ES-I3 (cell line): ENCODE data around the gene PLET1.
"Not testable (repeated sequence)": the region's sequence is repeated elsewhere in the genome, so short reads cannot be mapped to it uniquely, and the experiment has no call there.

Experiments
- H3K36me3 ChIP-seq: 2 replicates; pipeline ENCODE4 v1.6.1; 2013; ENCODE audit warnings: mild to moderate bottlenecking, low read length, control low read depth, moderate library complexity; ENCODE audit not compliant: insufficient read depth
- H3K4me1 ChIP-seq: 2 replicates; pipeline ENCODE4 v1.6.1; 2013; ENCODE audit warnings: mild to moderate bottlenecking, control low read depth, low read length; ENCODE audit not compliant: insufficient read depth
- H3K9ac ChIP-seq: 2 replicates; pipeline ENCODE4 v1.6.1; 2013; ENCODE audit warnings: low read depth, mild to moderate bottlenecking, low read length, moderate library complexity
- H3K9me3 ChIP-seq: 2 replicates; pipeline ENCODE4 v1.6.1; 2013; ENCODE audit warnings: mild to moderate bottlenecking, low read length, moderate library complexity; ENCODE audit not compliant: control insufficient read depth, insufficient read depth

The PLET1 gene

GRCh38 chr11:112223754-112224532 is 36.7 kb downstream of the PLET1 start:
- H3K9me3 ChIP-seq = no peaks in the 10 kb centered on the region
- no peaks in the 10 kb centered on the region for H3K36me3 ChIP-seq
- no peak overlapping the region for H3K9ac ChIP-seq
- H3K4me1 ChIP-seq = no peaks in the 10 kb centered on the region

DNA sequence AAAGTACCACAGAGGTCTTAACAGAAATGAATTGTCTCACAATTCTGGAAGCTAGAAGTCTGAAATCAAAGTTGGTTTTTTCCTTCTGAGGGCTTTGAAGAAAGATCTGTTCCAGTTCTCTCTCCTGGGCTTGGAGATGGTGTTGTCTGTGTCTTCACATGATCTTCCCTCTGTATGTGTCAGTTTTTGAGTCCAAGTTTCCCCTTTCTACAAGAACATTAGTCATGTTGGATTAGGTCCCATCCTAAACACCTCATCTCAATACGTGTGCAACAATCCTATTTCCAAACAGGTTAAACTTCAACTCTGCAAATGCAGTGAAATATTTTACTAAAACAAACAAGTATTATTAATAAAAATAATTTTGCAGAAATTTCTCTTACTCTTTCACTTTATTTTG is 37.5 kb downstream of the PLET1 start:
- Histone ChIP-seq H3K36me3 (no peaks in the 10 kb centered on the region), H3K4me1 (no peaks in the 10 kb centered on the region), H3K9ac (no peak overlapping the region)

GRCh38 chr11:112222303-112222702 is 38.4 kb downstream of the PLET1 start:
- no peak overlapping the region for H3K9ac ChIP-seq
- no peaks in the 10 kb centered on the region for H3K4me1 ChIP-seq
- H3K9me3 ChIP-seq = no peaks in the 10 kb centered on the region
- no peaks in the 10 kb centered on the region for H3K36me3 ChIP-seq

More for the DNA sequence above, 37.5 kb downstream of the PLET1 start:
- H3K9me3 ChIP-seq = no peaks in the 10 kb centered on the region

GRCh38 chr11:112221274-112221835 is 39.3 kb downstream of the PLET1 start:
- H3K9ac ChIP-seq = no peak overlapping the region
- H3K36me3 ChIP-seq = no peaks in the 10 kb centered on the region
- no peaks in the 10 kb centered on the region for H3K4me1 ChIP-seq
- no peaks in the 10 kb centered on the region for H3K9me3 ChIP-seq

DNA sequence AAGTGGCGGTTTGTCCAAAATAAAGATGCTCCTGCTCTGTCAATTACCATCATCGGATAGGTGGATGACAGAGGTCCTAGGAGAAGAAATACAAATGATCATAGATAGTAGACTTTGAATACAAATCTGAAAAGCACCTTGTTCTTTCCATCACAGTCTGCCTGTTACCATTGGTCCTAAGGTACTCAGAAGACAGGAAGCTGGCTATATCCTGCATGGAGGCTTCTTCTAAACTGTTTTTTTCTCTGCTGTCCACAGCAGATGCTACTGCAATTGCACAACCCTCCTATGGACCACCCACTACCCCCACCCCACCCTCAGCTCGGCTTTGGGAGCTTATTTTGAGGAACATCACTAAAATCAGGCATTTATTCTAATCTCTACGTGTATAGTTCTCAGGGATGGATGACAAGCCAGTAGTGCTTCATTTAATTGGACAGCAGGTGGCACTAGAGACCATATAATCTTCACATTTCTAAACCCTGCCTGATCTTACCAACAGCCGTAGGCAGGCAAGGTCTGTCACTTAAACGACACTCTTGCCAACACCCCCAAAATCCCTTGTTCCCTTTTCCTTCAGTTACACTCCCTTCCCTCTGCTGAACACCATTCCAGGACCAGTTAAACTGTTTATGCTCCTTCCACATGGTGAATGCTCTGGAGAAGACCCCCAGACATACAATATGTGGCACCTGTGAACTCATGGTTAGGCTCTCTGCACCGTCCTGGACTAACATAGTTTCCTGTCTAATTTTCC is 41.0 kb downstream of the PLET1 start:
- Histone ChIP-seq H3K9me3 (no peaks in the 10 kb centered on the region), H3K36me3 (no peaks in the 10 kb centered on the region), H3K4me1 (no peaks in the 10 kb centered on the region), H3K9ac (no peak overlapping the region)

DNA sequence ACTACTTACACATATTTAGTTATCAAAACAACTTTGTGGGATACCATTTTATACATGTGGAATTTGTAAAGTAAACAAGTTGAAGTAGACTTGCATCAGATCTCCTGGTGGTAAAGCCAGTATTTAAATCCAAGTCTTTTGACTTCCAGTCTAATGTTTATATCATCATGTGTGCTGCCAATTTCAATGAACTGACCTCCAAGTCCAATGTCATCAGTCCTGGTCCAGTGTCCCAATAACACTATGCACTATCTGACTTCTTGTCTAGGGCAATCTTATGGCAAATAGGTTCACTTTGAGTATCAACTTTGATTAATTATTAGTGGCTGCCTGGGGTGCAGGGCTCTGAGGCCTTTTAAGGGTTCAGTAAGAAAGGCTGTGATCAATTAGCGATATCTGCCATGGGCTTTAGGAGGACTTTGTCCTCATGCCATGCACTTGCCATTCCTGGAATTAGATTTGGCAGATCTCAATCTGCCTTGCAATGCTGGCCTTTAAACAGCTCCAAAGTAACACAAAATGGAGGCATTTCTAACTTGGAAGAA is 44.0 kb downstream of the PLET1 start:
- Histone ChIP-seq H3K9me3 (no peaks in the 10 kb centered on the region), H3K36me3 (no peaks in the 10 kb centered on the region), H3K9ac (no peak overlapping the region), H3K4me1 (no peaks in the 10 kb centered on the region)

DNA sequence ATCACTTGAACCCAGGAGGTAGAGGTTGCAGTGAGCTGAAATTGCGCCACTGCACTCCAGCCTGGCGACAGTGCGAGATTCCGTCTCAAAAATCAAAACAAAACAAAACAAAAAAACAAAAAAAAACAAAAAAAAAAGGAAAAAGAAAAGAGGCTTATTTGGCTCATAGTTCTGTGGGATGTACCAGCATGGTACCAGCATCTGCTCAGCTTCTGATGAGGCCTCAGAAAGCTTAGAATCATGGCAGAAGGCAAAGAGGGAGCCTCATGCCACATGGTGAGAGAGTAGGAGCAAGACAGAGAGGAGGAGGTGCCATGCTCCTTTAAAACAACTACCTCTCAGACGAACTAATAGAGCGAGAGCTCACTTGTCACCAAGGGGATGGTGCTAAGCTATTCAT is 45.0 kb downstream of the PLET1 start:
- H3K9ac ChIP-seq = no peak overlapping the region
- no peaks in the 10 kb centered on the region for H3K4me1 ChIP-seq
- no peaks in the 10 kb centered on the region for H3K36me3 ChIP-seq
- H3K9me3 ChIP-seq = no peaks in the 10 kb centered on the region

DNA sequence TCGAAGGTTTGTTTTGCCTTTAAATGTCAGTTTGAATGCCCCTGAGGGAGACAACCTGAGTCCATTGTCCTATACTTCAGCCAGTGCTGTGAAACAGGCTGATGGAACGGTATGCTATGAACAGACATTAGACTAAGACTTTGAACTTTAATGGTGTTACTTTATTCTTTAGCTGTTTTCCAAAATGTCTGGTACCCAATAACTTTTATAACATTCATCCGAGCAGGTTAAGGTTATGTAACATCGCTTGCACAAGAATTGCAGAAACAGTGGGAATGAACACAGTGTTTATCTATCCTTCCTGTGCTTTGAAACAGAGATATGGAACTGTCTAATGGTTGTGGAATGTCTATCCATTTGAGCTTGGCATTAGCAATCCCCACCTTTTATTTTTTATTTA is 46.9 kb downstream of the PLET1 start:
- Histone ChIP-seq H3K4me1 (no peaks in the 10 kb centered on the region), H3K9me3 (no peaks in the 10 kb centered on the region), H3K36me3 (no peaks in the 10 kb centered on the region), H3K9ac (no peak overlapping the region)

GRCh38 chr11:112212710-112213109 is 48.0 kb downstream of the PLET1 start:
- no peak overlapping the region for H3K9ac ChIP-seq
- H3K4me1 ChIP-seq = no peaks in the 10 kb centered on the region
- no peaks in the 10 kb centered on the region for H3K9me3 ChIP-seq
- no peaks in the 10 kb centered on the region for H3K36me3 ChIP-seq

DNA sequence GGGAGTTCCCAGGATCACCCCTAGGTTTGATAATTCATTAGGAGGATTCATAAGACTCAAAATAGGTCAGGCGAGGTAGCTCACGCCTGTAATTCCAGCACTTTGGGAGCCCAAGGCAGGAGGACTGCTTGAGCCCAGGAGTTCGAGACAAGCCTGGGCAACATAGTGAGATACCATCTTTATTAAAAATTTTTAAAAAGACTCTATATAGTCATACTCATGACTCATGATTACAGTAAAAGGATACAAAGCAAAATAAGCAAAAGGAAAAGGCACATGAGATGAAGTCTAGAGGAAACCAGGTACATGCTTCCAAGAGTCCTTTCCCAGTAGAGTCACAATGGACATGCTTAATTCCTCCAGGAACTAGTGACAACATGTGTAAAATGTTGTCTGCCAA is 48.4 kb downstream of the PLET1 start:
- H3K9ac ChIP-seq = no peak overlapping the region
- no peaks in the 10 kb centered on the region for H3K9me3 ChIP-seq
- no peaks in the 10 kb centered on the region for H3K36me3 ChIP-seq
- no peaks in the 10 kb centered on the region for H3K4me1 ChIP-seq

- H3K9me3 ChIP-seq = no peaks in the 10 kb centered on the region
- H3K36me3 ChIP-seq = no peaks in the 10 kb centered on the region
- no peak overlapping the region for H3K9ac ChIP-seq
- H3K4me1 ChIP-seq = no peaks in the 10 kb centered on the region
Observed at GRCh38 chr11:112211536-112211935, 49.1 kb downstream of the PLET1 start.

GRCh38 chr11:112210890-112211289 is 49.8 kb downstream of the PLET1 start:
- H3K4me1 ChIP-seq = no peaks in the 10 kb centered on the region
- H3K9me3 ChIP-seq = no peaks in the 10 kb centered on the region
- H3K9ac ChIP-seq = no peak overlapping the region
- no peaks in the 10 kb centered on the region for H3K36me3 ChIP-seq

- Histone ChIP-seq H3K4me1 (no peaks in the 10 kb centered on the region), H3K9me3 (no peaks in the 10 kb centered on the region), H3K36me3 (no peaks in the 10 kb centered on the region), H3K9ac (no peak overlapping the region)
Observed at GRCh38 chr11:112206071-112206470, 54.6 kb downstream of the PLET1 start.

DNA sequence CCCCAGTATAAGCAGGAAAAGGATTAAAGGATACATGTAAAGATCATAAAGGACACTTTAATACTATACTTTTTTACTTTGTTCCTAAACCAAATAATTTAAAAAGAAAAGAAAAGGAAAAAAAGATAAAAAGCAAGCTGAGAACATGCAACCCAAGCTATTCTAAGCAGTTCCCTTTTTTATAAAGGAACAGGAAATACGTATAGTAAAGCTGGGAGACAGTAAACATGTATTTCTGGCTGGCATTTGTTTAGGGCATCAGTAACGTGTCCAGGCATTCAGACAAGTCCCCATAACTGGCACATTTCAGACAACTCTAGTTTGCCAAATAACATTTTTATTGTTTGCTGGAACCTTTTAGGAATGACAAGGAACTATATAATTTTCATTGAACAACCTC is 60.4 kb downstream of the PLET1 start:
- H3K9ac ChIP-seq = no peak overlapping the region
- H3K36me3 ChIP-seq = no peaks in the 10 kb centered on the region
- H3K4me1 ChIP-seq = no peaks in the 10 kb centered on the region
- no peaks in the 10 kb centered on the region for H3K9me3 ChIP-seq

DNA sequence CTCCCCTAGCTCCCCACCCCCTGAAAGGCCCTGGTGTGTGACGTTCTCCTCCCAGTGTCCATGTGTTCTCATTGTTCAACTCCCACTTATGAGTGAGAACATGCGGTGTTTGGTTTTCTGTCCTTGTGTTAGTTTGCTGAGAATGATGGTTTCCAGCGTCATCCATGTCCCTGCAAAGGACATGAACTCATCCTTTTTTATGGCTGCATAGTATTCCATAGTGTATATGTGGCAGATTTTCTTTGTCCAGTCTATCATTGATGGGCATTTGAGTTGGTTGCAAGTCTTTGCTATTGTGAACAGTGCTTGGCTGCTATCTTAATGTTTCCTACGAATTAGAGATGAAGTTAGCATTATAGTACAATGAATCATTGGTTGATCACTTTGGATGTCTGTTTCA is 61.6 kb downstream of the PLET1 start:
- H3K9ac ChIP-seq, H3K36me3 ChIP-seq, H3K4me1 ChIP-seq, H3K9me3 ChIP-seq: not testable (repeated sequence)
